Activated CD4-positive, alpha-beta T cell treated with anti-CD3 and anti-CD28 coated beads, Interleukin-2, amount 10 ng/mL, durations not matched to agents 7 days and 5 days (primary cell): ENCODE data around the gene BLM. TPM values are rescaled to one million over a fixed set of nuclear protein-coding genes. Genes with fewer than 3 reads are reported as not detected.
"Not testable (repeated sequence)": the region's sequence is repeated elsewhere in the genome, so short reads cannot be mapped to it uniquely, and the experiment has no call there.

ENCODE experiments used
- CTCF ChIA-PET: fragments of 350-600 bp; sonication (Branson Sonifier 250); formaldehyde crosslinking; loops from one replicate; lab custom pipeline; 2021; ENCODE audit warnings: antibody characterized with exemption; lab: Charles Lee
- POLR2A ChIA-PET: fragments of 350-600 bp; sonication (Branson Sonifier 250); formaldehyde crosslinking; loops from one replicate; lab custom pipeline; 2021; ENCODE audit warnings: antibody characterized with exemption; lab: Charles Lee
- DNase-seq: peaks from one replicate; pipeline ENCODE4 v3.0.0-alpha.2; 2020
- H3K27ac Mint-ChIP-seq: one replicate; pipeline ENCODE4 v1.8.0; 2021; ENCODE audit warnings: mild to moderate bottlenecking, moderate library complexity, mixed read lengths
- H3K27me3 Mint-ChIP-seq: one replicate; pipeline ENCODE4 v1.8.0; 2021; ENCODE audit warnings: mixed read lengths
- H3K36me3 Mint-ChIP-seq: one replicate; pipeline ENCODE4 v1.8.0; 2021; ENCODE audit warnings: low read depth, mixed read lengths
- H3K4me1 Mint-ChIP-seq: one replicate; pipeline ENCODE4 v1.8.0; 2021; ENCODE audit warnings: mixed read lengths
- H3K4me3 Mint-ChIP-seq: one replicate; pipeline ENCODE4 v1.8.0; 2021; ENCODE audit warnings: mild to moderate bottlenecking, moderate library complexity, mixed read lengths
- H3K9me3 Mint-ChIP-seq: one replicate; pipeline ENCODE4 v1.8.0; 2021; ENCODE audit warnings: mixed read lengths
- total RNA-seq, 2 experiments: library from RNA; stranded (reverse); gene quantifications; one replicate each; pipeline ENCODE4 v1.2.3, GENCODE V29; 2021

BLM gene
- total RNA-seq, 2 experiments from 2014 or later, result 50.2 to 57.7 TPM

DNA sequence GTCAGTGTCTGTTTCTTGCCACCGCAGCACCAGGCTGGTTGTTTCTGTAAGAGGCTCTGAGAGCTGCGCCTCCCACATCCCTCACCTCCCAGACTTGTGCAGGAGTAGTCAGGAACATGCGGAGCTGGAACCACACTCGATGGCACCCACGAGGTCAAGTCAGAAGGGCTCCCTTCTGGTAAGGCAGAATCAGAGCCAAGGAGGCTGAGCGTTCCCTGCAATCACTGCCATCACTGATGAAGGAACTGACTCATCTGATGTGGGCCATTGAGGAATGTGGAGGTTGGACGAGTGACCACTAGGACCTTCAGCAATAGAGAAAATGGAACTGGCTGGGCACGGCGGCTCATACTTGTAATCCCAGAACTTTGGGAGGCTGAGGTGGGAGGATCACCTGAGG lies 35.7 kb upstream of the BLM start:
- ChIA-PET CTCF (interaction anchor here (1.1 to 1.6 kb wide), 2 partner anchors 12 to 28 kb away, joined by 3 to 7 read pairs; no protein-coding TSS in a partner anchor), POLR2A (no interaction called here)
- Mint-ChIP-seq H3K4me3 (no peak overlapping the region), H3K36me3 (peaks cover 12% of the 10 kb centered on the region), H3K27me3 (no peaks in the 10 kb centered on the region), H3K4me1 (peaks cover 70% of the 10 kb centered on the region), H3K27ac (no peak overlapping the region), H3K9me3 (peaks cover 5% of the 10 kb centered on the region)
- no peak for DNase-seq

DNA sequence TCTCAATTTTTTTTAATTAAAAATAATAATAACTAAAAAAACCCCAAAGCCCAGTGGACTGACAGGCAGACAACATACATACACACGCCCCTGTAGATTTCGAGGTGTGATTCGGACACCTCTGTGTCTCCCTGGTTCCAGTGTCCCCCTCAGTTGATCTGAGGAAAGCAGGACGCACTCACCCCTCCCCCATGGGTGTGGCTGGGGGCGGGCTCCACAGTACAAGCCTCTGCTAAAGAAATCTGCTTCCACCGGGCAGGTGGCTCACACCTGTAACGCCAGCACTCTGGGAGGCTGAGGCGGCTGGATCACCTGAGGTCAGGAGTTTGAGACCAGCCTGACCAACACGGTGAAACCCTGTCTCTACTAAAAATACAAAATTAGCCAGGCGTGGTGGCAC lies 33.8 kb upstream of the BLM start:
- peaks cover 11% of the 10 kb centered on the region for H3K36me3 Mint-ChIP-seq
- ChIA-PET CTCF (interaction anchor here (1.3 to 1.6 kb wide), 2 partner anchors 30 to 220 kb away, joined by 3 to 7 read pairs; no protein-coding TSS in a partner anchor), POLR2A (no interaction called here)
- H3K27me3 Mint-ChIP-seq, result no peaks in the 10 kb centered on the region
- H3K4me3 Mint-ChIP-seq, result no peak overlapping the region
- H3K27ac Mint-ChIP-seq, result no peak overlapping the region
- no peak for DNase-seq
- peaks cover 3% of the 10 kb centered on the region for H3K9me3 Mint-ChIP-seq
- peaks cover 75% of the 10 kb centered on the region for H3K4me1 Mint-ChIP-seq

DNA sequence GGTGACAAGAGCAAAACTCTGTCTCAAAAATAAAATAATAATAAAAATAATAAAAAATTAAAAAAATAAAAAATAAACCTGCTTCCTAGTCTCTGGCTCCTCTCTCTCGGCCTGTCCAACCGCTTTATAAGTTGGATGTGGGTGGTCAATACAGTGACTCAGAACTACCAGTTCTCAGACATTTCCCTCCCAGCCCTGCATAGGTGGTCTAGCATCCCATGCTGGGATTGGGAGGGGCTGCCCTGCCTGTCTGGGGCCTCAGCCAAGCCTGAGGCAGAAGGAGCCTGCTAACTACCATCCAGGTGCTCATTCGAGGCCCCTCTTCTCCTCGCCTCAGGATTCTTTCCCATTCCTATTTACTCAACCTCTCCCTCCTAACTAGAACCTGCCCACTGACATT lies 33.3 kb upstream of the BLM start:
- POLR2A ChIA-PET, result no interaction called here
- CTCF ChIA-PET, result interaction anchor here (1.2 kb wide), 1 partner anchor 36 kb away, joined by 4 read pairs; no protein-coding TSS in a partner anchor
- DNase-seq, result no peak
- Mint-ChIP-seq H3K27ac (peak overlapping the region; percentile 50), H3K9me3 (peaks cover 5% of the 10 kb centered on the region), H3K27me3 (no peaks in the 10 kb centered on the region), H3K4me1 (peaks cover 73% of the 10 kb centered on the region), H3K4me3 (no peak overlapping the region), H3K36me3 (peaks cover 15% of the 10 kb centered on the region)

DNA sequence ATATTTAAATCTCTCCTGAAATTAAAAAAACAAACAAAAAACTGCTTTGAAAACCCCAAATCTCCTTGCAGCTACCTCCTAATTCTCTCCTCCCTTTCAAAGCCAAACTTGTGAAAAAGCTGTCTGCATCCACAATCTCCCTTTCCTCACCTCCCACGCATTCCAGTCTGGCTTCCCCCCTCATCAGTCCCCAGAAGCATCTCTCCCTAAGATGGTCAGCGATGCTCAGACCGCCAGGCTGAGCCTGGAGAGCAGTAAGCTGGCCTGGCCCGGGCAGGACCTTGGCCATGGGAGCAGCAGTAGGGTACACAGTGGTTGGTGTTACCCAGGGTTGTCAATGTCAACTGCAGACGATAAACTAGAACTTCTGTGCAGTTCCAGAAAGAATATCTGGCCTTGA lies 32.9 kb upstream of the BLM start:
- peaks cover 3% of the 10 kb centered on the region for H3K9me3 Mint-ChIP-seq
- H3K27me3 Mint-ChIP-seq, result no peaks in the 10 kb centered on the region
- peak overlapping the region; percentile 50 for H3K27ac Mint-ChIP-seq
- DNase-seq, result no peak
- peaks cover 17% of the 10 kb centered on the region for H3K36me3 Mint-ChIP-seq
- no peak overlapping the region for H3K4me3 Mint-ChIP-seq
- peaks cover 69% of the 10 kb centered on the region for H3K4me1 Mint-ChIP-seq
- POLR2A ChIA-PET, result no interaction called here
- CTCF ChIA-PET, result interaction anchor here (0.9 to 1.2 kb wide), 2 partner anchors 17 to 36 kb away, joined by 3 to 4 read pairs; no protein-coding TSS in a partner anchor

DNA sequence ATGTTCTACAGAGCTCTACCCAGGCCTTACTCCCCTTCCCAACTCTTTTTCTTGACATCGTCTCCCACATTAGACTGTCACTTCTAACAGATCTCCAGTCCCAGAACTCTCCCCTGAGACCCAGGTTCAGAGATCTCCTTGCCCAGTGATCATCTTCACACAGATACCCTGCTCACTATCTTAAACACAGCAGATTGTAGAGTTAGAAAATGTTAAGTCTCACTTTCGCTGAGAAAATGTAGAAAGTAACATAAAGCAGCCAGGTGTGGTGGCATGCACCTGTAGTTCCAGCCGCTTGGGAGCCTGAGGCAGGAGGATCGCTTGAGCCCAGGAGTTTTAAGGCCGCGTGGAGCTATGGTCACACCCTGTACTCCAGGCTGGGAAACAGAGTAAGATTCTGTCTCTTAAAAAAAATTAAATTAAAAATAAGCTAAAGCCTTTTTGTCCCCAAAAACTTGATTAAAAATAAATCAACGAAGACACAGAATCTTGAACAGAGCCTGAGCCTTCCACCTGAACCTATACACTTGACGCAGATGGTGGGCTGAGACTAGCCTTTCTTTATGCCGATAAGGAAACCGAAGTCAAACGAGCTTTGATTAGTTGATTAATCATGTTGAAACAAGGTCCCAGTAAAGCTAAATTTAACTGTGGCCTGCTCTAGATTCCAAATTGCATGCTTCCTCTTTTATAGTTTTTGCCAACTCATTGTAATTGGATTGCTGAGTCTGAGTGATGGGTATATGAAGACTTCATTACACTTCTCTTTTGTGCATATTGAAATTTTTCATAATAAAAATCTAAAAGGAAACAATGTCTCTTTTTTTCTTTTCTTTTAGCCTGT lies 31.3 kb upstream of the BLM start:
- POLR2A ChIA-PET, result interaction anchor here (0.6 kb wide), 1 partner anchor 144 kb away, joined by 3 read pairs; no protein-coding TSS in a partner anchor
- H3K36me3 Mint-ChIP-seq, result peaks cover 17% of the 10 kb centered on the region
- H3K4me1 Mint-ChIP-seq, result peaks cover 58% of the 10 kb centered on the region
- peaks cover 3% of the 10 kb centered on the region for H3K9me3 Mint-ChIP-seq
- peak overlapping the region; percentile 99 for H3K27ac Mint-ChIP-seq
- H3K27me3 Mint-ChIP-seq, result no peaks in the 10 kb centered on the region
- CTCF ChIA-PET, result interaction anchor here (0.6 to 2.3 kb wide), 5 partner anchors 8 to 38 kb away, joined by 3 to 7 read pairs (median 5); no protein-coding TSS in a partner anchor
- DNase-seq, result no peak
- peak overlapping the region; percentile 16 for H3K4me3 Mint-ChIP-seq

DNA sequence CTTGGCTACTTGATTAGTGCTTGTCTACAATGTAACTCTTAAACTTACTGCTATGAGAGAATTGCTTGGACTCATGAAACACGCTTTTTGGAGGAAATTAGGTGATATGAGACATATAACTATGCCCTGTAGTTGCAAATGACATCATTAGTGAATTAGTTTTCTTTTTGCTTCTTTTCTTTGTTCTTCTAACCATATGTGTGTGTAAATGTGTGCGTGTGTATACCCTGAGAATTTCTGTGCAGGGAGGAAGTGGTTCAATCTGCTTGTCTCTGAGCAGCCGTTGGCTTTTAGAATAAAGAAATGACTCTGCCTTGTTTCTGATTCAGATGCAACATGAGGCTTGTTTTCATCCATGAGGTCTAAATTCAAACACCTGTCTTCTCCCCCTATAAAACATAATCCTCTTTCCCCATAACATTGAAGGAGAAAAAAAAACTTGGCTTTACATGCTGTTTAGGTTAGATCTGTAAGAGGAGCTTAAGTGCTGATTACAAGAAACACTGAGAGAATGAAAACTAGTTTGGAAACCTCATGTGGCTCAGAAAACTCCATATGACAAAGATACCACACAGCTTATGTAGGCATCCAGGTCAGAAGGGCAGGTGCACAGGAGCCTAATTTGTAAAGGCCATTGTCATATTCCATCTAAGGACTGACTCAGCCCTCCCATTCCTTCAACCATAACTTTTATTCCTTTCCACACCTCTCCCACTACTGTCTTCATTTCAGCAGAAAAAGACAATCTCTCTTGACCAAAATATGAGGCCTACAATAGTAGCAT lies 30.5 kb upstream of the BLM start:
- Mint-ChIP-seq H3K4me3 (peak overlapping the region; percentile 16), H3K4me1 (peaks cover 58% of the 10 kb centered on the region), H3K9me3 (peaks cover 3% of the 10 kb centered on the region), H3K27ac (peak overlapping the region; percentile 99), H3K27me3 (no peaks in the 10 kb centered on the region), H3K36me3 (peaks cover 18% of the 10 kb centered on the region)
- peak; percentile 73 for DNase-seq
- POLR2A ChIA-PET, result no interaction called here
- CTCF ChIA-PET, result interaction anchor here (0.6 to 2.3 kb wide), 7 partner anchors 7 to 232 kb away, joined by 3 to 7 read pairs (median 3); no protein-coding TSS in a partner anchor

DNA sequence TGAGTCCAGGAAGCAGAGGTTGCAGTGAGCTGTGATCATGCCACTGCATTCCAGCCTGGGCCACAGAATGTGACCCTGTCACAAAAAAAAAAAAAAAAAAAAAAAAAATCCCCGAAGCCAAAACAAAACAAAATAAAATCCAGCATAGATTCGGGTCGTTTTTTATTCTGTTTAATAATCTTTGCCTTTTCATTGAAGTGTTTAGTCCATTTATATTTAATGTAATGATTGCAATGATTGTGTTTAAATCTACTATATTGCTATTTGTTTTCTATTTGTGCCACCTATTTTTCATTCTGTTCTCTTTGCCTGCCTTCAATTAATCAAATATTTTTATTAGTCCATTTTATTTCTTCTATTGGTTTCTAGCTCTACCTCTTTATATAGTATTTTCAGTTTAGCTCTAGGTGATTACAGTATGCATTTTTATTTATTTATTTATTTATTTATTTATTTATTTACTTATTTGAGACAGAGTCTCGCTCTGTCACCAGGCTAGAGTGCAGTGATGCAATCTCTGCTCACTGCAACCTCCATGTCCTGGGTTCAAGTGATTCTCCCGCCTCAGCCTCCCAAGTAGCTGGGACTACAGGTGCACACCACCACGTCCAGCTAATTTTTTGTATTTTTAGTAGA lies 27.7 kb upstream of the BLM start:
- H3K4me3 Mint-ChIP-seq, DNase-seq, H3K27me3 Mint-ChIP-seq, POLR2A ChIA-PET, H3K9me3 Mint-ChIP-seq, H3K27ac Mint-ChIP-seq: not testable (repeated sequence)
- CTCF ChIA-PET, result interaction anchor here (1.0 to 2.2 kb wide), 3 partner anchors 17 to 41 kb away, joined by 3 to 9 read pairs (median 4); no protein-coding TSS in a partner anchor
- Mint-ChIP-seq H3K4me1 (peaks cover 73% of the 10 kb centered on the region), H3K36me3 (peaks cover 17% of the 10 kb centered on the region)

DNA sequence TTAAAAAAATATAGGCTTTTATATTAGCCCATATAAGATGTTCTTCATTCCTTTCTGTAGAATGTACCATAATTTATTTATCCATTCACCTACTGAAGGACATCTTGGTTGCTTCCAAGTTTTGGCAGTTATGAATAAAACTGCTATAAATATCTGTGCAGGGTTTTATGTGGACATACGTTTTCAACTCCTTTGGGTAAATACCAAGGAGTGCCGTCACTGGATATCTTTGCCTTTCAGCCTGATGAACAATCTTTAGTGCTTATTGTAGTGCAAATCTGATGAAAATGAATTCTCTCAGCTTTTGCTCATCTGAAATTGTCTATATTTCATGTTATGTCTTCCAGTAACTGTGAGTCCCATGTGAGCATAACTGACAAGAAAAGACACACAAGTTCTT lies 26.6 kb upstream of the BLM start:
- ChIA-PET CTCF (interaction anchor here (1.9 kb wide), 1 partner anchor 242 kb away, joined by 5 read pairs; the partner anchor contains the start of gene HDDC3), POLR2A (no interaction called here)
- DNase-seq, result no peak
- Mint-ChIP-seq H3K9me3 (peaks cover 3% of the 10 kb centered on the region), H3K4me1 (peaks cover 65% of the 10 kb centered on the region), H3K27ac (no peak overlapping the region), H3K4me3 (no peak overlapping the region), H3K36me3 (peaks cover 14% of the 10 kb centered on the region), H3K27me3 (no peaks in the 10 kb centered on the region)

DNA sequence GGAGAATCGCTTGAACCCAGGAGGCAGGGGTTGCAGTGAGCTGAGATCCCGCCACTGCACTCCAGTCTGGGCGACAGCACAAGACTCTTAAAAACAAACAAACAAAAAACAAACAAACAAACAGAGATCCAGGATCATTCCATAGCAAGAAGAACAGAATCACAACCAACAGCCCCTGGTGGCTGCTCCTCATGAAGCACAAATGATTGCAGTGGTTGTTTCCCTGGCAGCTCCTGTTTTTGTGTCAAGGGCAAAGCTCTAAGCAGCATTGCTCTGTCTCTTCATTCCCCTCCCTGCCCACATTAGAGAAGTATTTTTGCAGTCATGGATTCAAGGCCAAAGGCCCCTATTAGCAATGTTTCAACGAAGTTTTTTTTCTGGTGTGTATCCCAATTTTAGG lies 25.8 kb upstream of the BLM start:
- POLR2A ChIA-PET, result no interaction called here

DNA sequence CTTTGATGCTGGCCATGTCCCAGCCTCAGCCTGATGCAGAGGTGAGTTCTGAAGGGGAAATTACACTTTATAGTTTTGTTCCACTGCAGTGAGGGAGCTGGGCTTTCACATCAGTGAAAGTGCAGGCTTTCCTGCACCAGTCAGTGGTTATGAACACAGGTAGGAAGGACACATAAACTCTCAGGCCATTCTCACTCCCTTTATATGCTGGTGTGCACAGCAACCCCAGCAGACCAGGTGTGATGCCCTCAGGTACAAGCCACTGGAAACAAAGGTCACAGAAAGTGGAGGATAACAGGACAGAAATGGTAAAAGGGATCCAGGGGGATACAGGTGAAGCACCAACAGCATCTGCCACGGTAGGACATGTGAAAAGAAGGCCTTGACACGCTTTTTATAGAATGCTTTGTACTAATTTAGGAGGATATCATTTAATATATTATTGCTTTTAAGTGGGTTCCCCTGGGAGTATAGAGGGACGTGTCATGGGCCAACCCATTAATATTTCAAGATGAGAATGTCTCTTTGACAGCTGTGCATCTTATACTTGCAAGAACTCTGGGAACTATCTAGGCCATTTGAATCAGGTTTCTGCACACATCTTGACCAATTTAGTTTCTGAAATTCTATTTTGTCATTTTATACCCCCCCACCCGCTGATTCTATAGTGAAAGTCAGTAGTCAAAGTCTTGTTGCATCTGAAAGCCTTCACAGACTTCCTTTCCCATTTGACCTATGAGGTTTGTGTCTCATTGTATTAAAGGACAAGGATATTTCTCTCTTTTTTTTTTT lies 25.0 kb upstream of the BLM start:
- peaks cover 14% of the 10 kb centered on the region for H3K36me3 Mint-ChIP-seq
- H3K9me3 Mint-ChIP-seq, result peaks cover 3% of the 10 kb centered on the region
- peaks cover 57% of the 10 kb centered on the region for H3K4me1 Mint-ChIP-seq
- H3K27me3 Mint-ChIP-seq, result no peaks in the 10 kb centered on the region
- CTCF ChIA-PET, result interaction anchor here (1.0 to 1.9 kb wide), 4 partner anchors 10 to 240 kb away, joined by 3 to 6 read pairs (median 4); partner anchors contain the start of gene HDDC3
- POLR2A ChIA-PET, result no interaction called here
- no peak for DNase-seq
- no peak overlapping the region for H3K27ac Mint-ChIP-seq
- no peak overlapping the region for H3K4me3 Mint-ChIP-seq

More for the DNA sequence above, 25.8 kb upstream of the BLM start:
- Mint-ChIP-seq H3K9me3 (peaks cover 3% of the 10 kb centered on the region), H3K4me3 (no peak overlapping the region), H3K27me3 (no peaks in the 10 kb centered on the region), H3K27ac (no peak overlapping the region), H3K4me1 (peaks cover 58% of the 10 kb centered on the region), H3K36me3 (peaks cover 14% of the 10 kb centered on the region)
- no peak for DNase-seq
- CTCF ChIA-PET, result interaction anchor here (1.5 to 1.9 kb wide), 3 partner anchors 10 to 241 kb away, joined by 3 to 5 read pairs (median 3); partner anchors contain the start of gene HDDC3

DNA sequence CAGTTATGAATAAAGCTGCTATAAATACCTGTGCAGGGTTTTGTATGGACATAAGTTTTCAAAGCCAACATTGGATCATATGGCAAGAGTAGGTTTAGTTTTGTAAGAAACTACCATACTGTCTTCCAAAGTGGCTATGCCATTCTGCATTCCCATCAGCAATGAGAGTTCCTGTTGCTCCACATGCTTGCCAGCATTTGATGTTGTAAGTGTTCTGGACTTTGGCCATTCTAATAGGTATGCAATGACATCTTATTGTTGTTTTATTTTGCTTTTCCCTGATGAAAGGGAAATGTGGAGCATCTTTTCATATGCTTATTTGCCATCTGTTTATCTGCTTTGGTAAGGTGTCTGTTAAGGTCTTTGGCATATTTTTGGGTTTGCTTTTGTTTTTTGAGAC lies 22.2 kb upstream of the BLM start:
- peaks cover 4% of the 10 kb centered on the region for H3K36me3 Mint-ChIP-seq
- ChIA-PET CTCF (interaction anchor here (1.4 kb wide), 1 partner anchor 47 kb away, joined by 3 read pairs; no protein-coding TSS in a partner anchor), POLR2A (no interaction called here)
- H3K27ac Mint-ChIP-seq, result no peak overlapping the region
- no peaks in the 10 kb centered on the region for H3K27me3 Mint-ChIP-seq
- no peak overlapping the region for H3K4me3 Mint-ChIP-seq
- no peak for DNase-seq
- peaks cover 56% of the 10 kb centered on the region for H3K4me1 Mint-ChIP-seq
- no peaks in the 10 kb centered on the region for H3K9me3 Mint-ChIP-seq
